Neural cell (in vitro differentiated cells): ENCODE measurements around the gene TFB1M. TPM values are rescaled to one million over a fixed set of nuclear protein-coding genes. Genes with fewer than 3 reads are reported as not detected.

Experiments
- H2AFZ ChIP-seq: fragments of 200-600, 300-800 bp; sonication (generic), shearing (Covaris generic); 2 replicates; pipeline ENCODE4 v1.6.0; 2014; ENCODE audit warnings: low read depth, mild to moderate bottlenecking, antibody characterized with exemption, low read length, moderate library complexity
- H3F3A ChIP-seq: fragments of 200-600 bp; shearing (Covaris generic); 2 replicates; pipeline ENCODE4 v1.6.1; 2016; ENCODE audit warnings: mild to moderate bottlenecking, moderate library complexity, mixed read lengths, antibody characterized with exemption, low read length; ENCODE audit not compliant: insufficient read depth, poor library complexity, severe bottlenecking
- H3K27ac ChIP-seq: fragments of 200-600, 300-800 bp; sonication (generic), shearing (Covaris generic); 2 replicates; pipeline ENCODE4 v1.5.1; 2014; ENCODE audit warnings: mild to moderate bottlenecking, low read length, moderate library complexity
- H3K27me3 ChIP-seq: fragments of 300-800, 200-600 bp; sonication (generic), shearing (Covaris generic); 2 replicates; pipeline ENCODE4 v1.6.0; 2014; ENCODE audit warnings: mild to moderate bottlenecking, low read depth, low read length, moderate library complexity; ENCODE audit not compliant: insufficient read depth
- H3K36me3 ChIP-seq: fragments of 300-800, 200-600 bp; sonication (generic), shearing (Covaris generic); 2 replicates; pipeline ENCODE4 v1.5.1; 2014; ENCODE audit warnings: mild to moderate bottlenecking, antibody characterized with exemption, low read length, moderate library complexity; ENCODE audit not compliant: insufficient read depth
- H3K4me2 ChIP-seq: fragments of 300-800, 200-600 bp; sonication (generic), shearing (Covaris generic); 2 replicates; pipeline ENCODE4 v1.6.0; 2014; ENCODE audit warnings: mild to moderate bottlenecking, low read length
- H3K4me3 ChIP-seq: fragments of 300-800, 200-600 bp; sonication (generic), shearing (Covaris generic); 2 replicates; pipeline ENCODE4 v1.5.1; 2014; ENCODE audit warnings: mild to moderate bottlenecking, low read length, moderate library complexity
- H3K79me2 ChIP-seq: fragments of 200-600 bp; shearing (Covaris generic); replicated peaks from 2 replicates; pipeline ENCODE4 v1.6.0; 2014; ENCODE audit warnings: mild to moderate bottlenecking, low read length, moderate library complexity; ENCODE audit not compliant: insufficient read depth
- H3K9ac ChIP-seq: fragments of 300-800, 200-600 bp; sonication (generic), shearing (Covaris generic); 2 replicates; pipeline ENCODE4 v1.6.1; 2016; ENCODE audit warnings: mild to moderate bottlenecking, low read length, mixed read lengths
- H3K9me2 ChIP-seq: fragments of 200-600 bp; shearing (Covaris generic); 2 replicates; pipeline ENCODE4 v1.6.1; 2016; ENCODE audit warnings: mild to moderate bottlenecking, low read length, mixed read lengths; ENCODE audit not compliant: insufficient read depth
- H3K9me3 ChIP-seq: fragments of 200-600, 300-800 bp; sonication (generic), shearing (Covaris generic); 2 replicates; pipeline ENCODE4 v1.6.1; 2016; ENCODE audit warnings: mild to moderate bottlenecking, mixed run types, low read length, moderate library complexity, mixed read lengths
- H4K20me1 ChIP-seq: fragments of 200-600 bp; shearing (Covaris generic); 2 replicates; pipeline ENCODE4 v1.6.1; 2016; ENCODE audit warnings: mild to moderate bottlenecking, mixed run types; ENCODE audit not compliant: insufficient read depth
- CTCF ChIP-seq: fragments of 450-650 bp; IDR thresholded peaks from 2 replicates; pipeline ENCODE4 v1.5.1; 2014; ENCODE audit warnings: antibody characterized with exemption, mild to moderate bottlenecking, moderate library complexity; ENCODE audit not compliant: poor library complexity, severe bottlenecking
- EP300 ChIP-seq: fragments of 450-650 bp; conservative IDR thresholded peaks from 2 replicates; pipeline ENCODE4 v1.6.1; 2014; ENCODE audit warnings: antibody characterized with exemption, mild to moderate bottlenecking, moderate library complexity; ENCODE audit not compliant: poor library complexity, severe bottlenecking
- EZH2 ChIP-seq: fragments of 200-600, 300-800 bp; shearing (Covaris generic), sonication (generic); IDR thresholded peaks from 2 replicates; pipeline ENCODE4 v1.6.1; 2014; ENCODE audit warnings: antibody characterized with exemption, low read length, borderline replicate concordance, mild to moderate bottlenecking; ENCODE audit not compliant: insufficient read depth, poor library complexity, severe bottlenecking
- MXI1 ChIP-seq: fragments of 450-650 bp; conservative IDR thresholded peaks from 2 replicates; pipeline ENCODE4 v1.6.1; 2014; ENCODE audit warnings: antibody characterized with exemption, mild to moderate bottlenecking; ENCODE audit not compliant: poor library complexity, severe bottlenecking
- POLR2AphosphoS5 ChIP-seq: IDR thresholded peaks from 2 replicates; pipeline ENCODE4 v1.6.1; 2012
- RAD21 ChIP-seq: fragments of 450-650 bp; conservative IDR thresholded peaks from 2 replicates; pipeline ENCODE4 v1.6.1; 2014; ENCODE audit warnings: antibody characterized with exemption, mild to moderate bottlenecking, moderate library complexity
- SMC3 ChIP-seq: fragments of 450-650 bp; conservative IDR thresholded peaks from 2 replicates; pipeline ENCODE4 v1.6.1; 2014; ENCODE audit warnings: antibody characterized with exemption, mild to moderate bottlenecking, moderate library complexity; ENCODE audit not compliant: poor library complexity
- TAF1 ChIP-seq: IDR thresholded peaks from 2 replicates; pipeline ENCODE4 v1.6.1; 2012; ENCODE audit warnings: low read depth
- polyA plus RNA-seq: library from polyadenylated mRNA; depleted of rRNA; stranded (reverse); fragments of >200 nt; gene quantifications from 2 replicates; pipeline ENCODE4 v1.2.3, GENCODE V29; 2014
- TF ChIP-seq, protein P1 (sequence below): IDR thresholded peaks from 2 replicates; pipeline ENCODE4 v1.6.1; 2012; ENCODE audit warnings: borderline replicate concordance

Gene TFB1M
- polyA plus RNA-seq, 1 donor from 2014 or later = 15.5 TPM

GRCh38 chr6:155207223-155207622, 107.1 kb downstream of the TFB1M start:
- TF ChIP-seq EZH2 (no peak), TAF1 (no peak), RAD21 (no peak), POLR2AphosphoS5 (no peak), EP300 (no peak), SMC3 (no peak), MXI1 (no peak), CTCF (no peak)
- TF ChIP-seq, protein P1, sequence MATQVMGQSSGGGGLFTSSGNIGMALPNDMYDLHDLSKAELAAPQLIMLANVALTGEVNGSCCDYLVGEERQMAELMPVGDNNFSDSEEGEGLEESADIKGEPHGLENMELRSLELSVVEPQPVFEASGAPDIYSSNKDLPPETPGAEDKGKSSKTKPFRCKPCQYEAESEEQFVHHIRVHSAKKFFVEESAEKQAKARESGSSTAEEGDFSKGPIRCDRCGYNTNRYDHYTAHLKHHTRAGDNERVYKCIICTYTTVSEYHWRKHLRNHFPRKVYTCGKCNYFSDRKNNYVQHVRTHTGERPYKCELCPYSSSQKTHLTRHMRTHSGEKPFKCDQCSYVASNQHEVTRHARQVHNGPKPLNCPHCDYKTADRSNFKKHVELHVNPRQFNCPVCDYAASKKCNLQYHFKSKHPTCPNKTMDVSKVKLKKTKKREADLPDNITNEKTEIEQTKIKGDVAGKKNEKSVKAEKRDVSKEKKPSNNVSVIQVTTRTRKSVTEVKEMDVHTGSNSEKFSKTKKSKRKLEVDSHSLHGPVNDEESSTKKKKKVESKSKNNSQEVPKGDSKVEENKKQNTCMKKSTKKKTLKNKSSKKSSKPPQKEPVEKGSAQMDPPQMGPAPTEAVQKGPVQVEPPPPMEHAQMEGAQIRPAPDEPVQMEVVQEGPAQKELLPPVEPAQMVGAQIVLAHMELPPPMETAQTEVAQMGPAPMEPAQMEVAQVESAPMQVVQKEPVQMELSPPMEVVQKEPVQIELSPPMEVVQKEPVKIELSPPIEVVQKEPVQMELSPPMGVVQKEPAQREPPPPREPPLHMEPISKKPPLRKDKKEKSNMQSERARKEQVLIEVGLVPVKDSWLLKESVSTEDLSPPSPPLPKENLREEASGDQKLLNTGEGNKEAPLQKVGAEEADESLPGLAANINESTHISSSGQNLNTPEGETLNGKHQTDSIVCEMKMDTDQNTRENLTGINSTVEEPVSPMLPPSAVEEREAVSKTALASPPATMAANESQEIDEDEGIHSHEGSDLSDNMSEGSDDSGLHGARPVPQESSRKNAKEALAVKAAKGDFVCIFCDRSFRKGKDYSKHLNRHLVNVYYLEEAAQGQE = no peak
- Histone ChIP-seq H3K4me3 (no peak overlapping the region), H3K9me2 (no peaks in the 10 kb centered on the region), H3K79me2 (no peaks in the 10 kb centered on the region), H2AFZ (no peak overlapping the region), H3K36me3 (no peaks in the 10 kb centered on the region), H3K9me3 (no peaks in the 10 kb centered on the region), H3K27ac (no peak overlapping the region), H3K9ac (no peak overlapping the region), H3F3A (no peaks in the 10 kb centered on the region), H3K4me2 (no peak overlapping the region), H4K20me1 (no peaks in the 10 kb centered on the region), H3K27me3 (no peaks in the 10 kb centered on the region)

Other genes with a start within 250 kb of the TFB1M start
- 1.2 TPM in 1 of 2 replicates, not detected in the other for gene CLDN20, start 50.5 kb downstream of the TFB1M start, polyA plus RNA-seq
- gene NOX3, start 141.4 kb upstream of the TFB1M start, polyA plus RNA-seq = 0.11 TPM in 1 of 2 replicates, not detected in the other